Liver (tissue), 9 donors: ENCODE measurements around the gene PRIM1. TPM values are rescaled to one million over a fixed set of nuclear protein-coding genes. Genes with fewer than 3 reads are reported as not detected.

Experiments used
- DNase-seq: peaks from one replicate; pipeline ENCODE4 v3.0.0-alpha.2; 2017; ENCODE audit warnings: low spot score
- H3K27ac ChIP-seq, 2 donors: one replicate each; pipeline ENCODE4 v1.7.0; 2013; ENCODE audit warnings: inconsistent platforms in 2 of 2, low read length in 2 of 2, control low read depth in 1 of 2, low read depth in 1 of 2, mild to moderate bottlenecking in 1 of 2
- H3K27me3 ChIP-seq, 4 donors: one replicate each; pipeline versions ENCODE4 v1.6.1 to v1.7.0; 2013; ENCODE audit warnings: low read length in 3 of 4, inconsistent platforms in 1 of 4, mild to moderate bottlenecking in 1 of 4, moderate library complexity in 1 of 4; ENCODE audit not compliant: control insufficient read depth in 4 of 4, insufficient read depth in 4 of 4
- H3K36me3 ChIP-seq, 4 donors: one replicate each; pipeline versions ENCODE4 v1.6.1 to v1.7.0; 2013; ENCODE audit warnings: low read length in 3 of 4, mild to moderate bottlenecking in 3 of 4, low read depth in 1 of 4, moderate library complexity in 1 of 4; ENCODE audit not compliant: control insufficient read depth in 4 of 4, insufficient read depth in 3 of 4
- H3K4me1 ChIP-seq, 4 donors: one replicate each; pipeline versions ENCODE4 v1.6.1 to v1.7.0; 2013; ENCODE audit warnings: low read length in 3 of 4, mild to moderate bottlenecking in 3 of 4, moderate library complexity in 1 of 4; ENCODE audit not compliant: control insufficient read depth in 4 of 4, insufficient read depth in 4 of 4
- H3K4me3 ChIP-seq, 3 donors: one replicate each; pipeline versions ENCODE4 v1.6.1 to v1.7.0; 2013; ENCODE audit warnings: low read length in 3 of 3, control low read depth in 1 of 3, low read depth in 1 of 3, mild to moderate bottlenecking in 1 of 3
- H3K9ac ChIP-seq, 2 donors: one replicate each; pipeline ENCODE4 v1.7.0; 2013; ENCODE audit warnings: low read length in 2 of 2, mild to moderate bottlenecking in 2 of 2, moderate library complexity in 2 of 2, control low read depth in 1 of 2, low read depth in 1 of 2
- H3K9me3 ChIP-seq, 4 donors: one replicate each; pipeline versions ENCODE4 v1.6.1 to v1.7.0; 2013; ENCODE audit warnings: low read length in 3 of 4; ENCODE audit not compliant: control insufficient read depth in 4 of 4
- ATF3 ChIP-seq: IDR thresholded peaks from 2 replicates; pipeline ENCODE4 v1.6.1; 2016; ENCODE audit warnings: antibody characterized with exemption
- FOXA1 ChIP-seq: IDR thresholded peaks from 2 replicates; pipeline ENCODE4 v1.6.1; 2016; ENCODE audit warnings: antibody characterized with exemption
- FOXA2 ChIP-seq: IDR thresholded peaks from 2 replicates; pipeline ENCODE4 v1.6.1; 2016; ENCODE audit warnings: antibody characterized with exemption
- GABPA ChIP-seq, 2 donors: IDR thresholded peaks in 1 of 2; conservative IDR thresholded peaks in 1 of 2; 2 replicates each; pipeline ENCODE4 v1.6.1; 2016; ENCODE audit warnings: antibody characterized with exemption in 2 of 2, mild to moderate bottlenecking in 1 of 2, moderate library complexity in 1 of 2
- HNF4A ChIP-seq, 2 donors: conservative IDR thresholded peaks; 2 replicates each; pipeline ENCODE4 v1.6.1; 2016; ENCODE audit warnings: antibody characterized with exemption in 2 of 2, mild to moderate bottlenecking in 2 of 2
- HNF4G ChIP-seq: IDR thresholded peaks from 2 replicates; pipeline ENCODE4 v1.6.1; 2016; ENCODE audit warnings: antibody characterized with exemption
- JUND ChIP-seq, 2 donors: IDR thresholded peaks; 2 replicates each; pipeline ENCODE4 v1.6.1; 2016; ENCODE audit warnings: antibody characterized with exemption in 2 of 2
- NR2F2 ChIP-seq: IDR thresholded peaks from 2 replicates; pipeline ENCODE4 v1.6.1; 2016; ENCODE audit warnings: antibody characterized with exemption
- RAD21 ChIP-seq, 2 donors: IDR thresholded peaks; 2 replicates each; pipeline ENCODE4 v1.6.1; 2016; ENCODE audit warnings: antibody characterized with exemption in 2 of 2, mild to moderate bottlenecking in 2 of 2
- RXRA ChIP-seq, 2 donors: IDR thresholded peaks; 2 replicates each; pipeline ENCODE4 v1.6.1; 2017 to 2018; ENCODE audit warnings: antibody characterized with exemption in 2 of 2, mild to moderate bottlenecking in 1 of 2
- SP1 ChIP-seq: IDR thresholded peaks from 2 replicates; pipeline ENCODE4 v1.6.1; 2018; ENCODE audit warnings: antibody characterized with exemption, mild to moderate bottlenecking
- TAF1 ChIP-seq: conservative IDR thresholded peaks from 2 replicates; pipeline ENCODE4 v1.6.1; 2016; ENCODE audit warnings: antibody characterized with exemption, mild to moderate bottlenecking
- YY1 ChIP-seq: IDR thresholded peaks from 2 replicates; pipeline ENCODE4 v1.6.1; 2016; ENCODE audit warnings: antibody characterized with exemption, mild to moderate bottlenecking
- WGBS: extraction: QIAGEN DNeasy Blood & Tissue Kit; methylation state at CpG from one replicate; pipeline ENCODE4 v1.1.7; 2013; 5-methylcytosine and 5-hydroxymethylcytosine counted together
- polyA plus RNA-seq, 2 donors: library from polyadenylated mRNA; stranded (reverse) in 1 of 2; unstranded in 1 of 2; fragments of 200-250 nt in 1 of 2; fragments of >200 nt in 1 of 2; fragmentation: Nextera tagmentation in 1 of 2; extraction: Ambion mirVana in 1 of 2; gene quantifications; one replicate each; pipeline versions ENCODE4 v1.2.1 to v1.2.3, GENCODE V29; 2013 to 2015
- total RNA-seq, 2 donors: library from RNA; depleted of rRNA; stranded (reverse); fragments of >200 nt; gene quantifications; one replicate each; pipeline ENCODE4 v1.2.3, GENCODE V29; 2014
- TF ChIP-seq, protein P1 (sequence below): IDR thresholded peaks from 2 replicates; pipeline ENCODE4 v1.6.1; 2016; ENCODE audit warnings: antibody characterized with exemption
- TF ChIP-seq, protein P2 (sequence below): IDR thresholded peaks from 2 replicates; pipeline ENCODE4 v1.6.1; 2016; ENCODE audit warnings: antibody characterized with exemption, mild to moderate bottlenecking
- TF ChIP-seq, protein P3 (sequence below): fragments of 150-350 bp; IDR thresholded peaks from 2 replicates; pipeline ENCODE4 v1.5.1; 2017; ENCODE audit warnings: improper control_type of control experiment, low read depth, low read length; ENCODE audit not compliant: missing input control
- TF ChIP-seq, protein P4 (sequence below): IDR thresholded peaks from 2 replicates; pipeline ENCODE4 v1.6.1; 2016; ENCODE audit warnings: antibody characterized with exemption
- donor health status: healthy.
- donor health status: healthy.
- donor health status: healthy.
- donor health status: healthy.
- donor health status: healthy.

Gene PRIM1
- total and polyA plus RNA-seq, 4 donors: 2.7 to 24.8 (median 5.4) TPM

DNA sequence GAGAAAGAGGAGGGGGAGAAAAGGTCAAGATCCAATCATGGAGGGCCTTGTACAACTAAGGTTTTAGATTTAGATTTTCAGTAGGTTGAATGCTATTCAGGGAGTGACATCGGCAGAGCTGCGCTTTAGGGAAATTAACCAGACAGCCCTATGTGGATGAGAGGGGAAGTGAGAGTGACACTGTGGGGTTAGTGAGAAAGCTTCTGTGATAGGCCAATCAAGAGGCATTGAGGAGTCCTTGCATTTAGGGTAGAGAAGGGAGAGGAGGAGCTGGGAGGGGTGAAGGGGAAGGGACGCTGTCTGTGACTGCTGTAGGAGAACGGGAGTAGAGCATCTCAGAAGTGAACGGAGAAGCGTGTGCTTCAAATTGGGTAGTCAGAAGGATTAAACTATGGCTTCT is 14.4 kb upstream of the PRIM1 start:
- Histone ChIP-seq H3K36me3 (peaks cover 0 to 3% (median 0%) of the 10 kb centered on the region in 4 donors), H3K27ac (peak overlapping the region; percentile 22 to 26), H3K27me3 (no peaks in the 10 kb centered on the region), H3K4me1 (peaks cover 7 to 59% (median 40%) of the 10 kb centered on the region in 4 donors), H3K9ac (peak overlapping the region; percentile 46 to 72), H3K4me3 (peak overlapping the region; percentile 43 to 71 (median 62)), H3K9me3 (no peaks in the 10 kb centered on the region)
- no peak for DNase-seq
- WGBS: 31% methylated on average over 6 of the region's 6 CpGs
- TF ChIP-seq HNF4A (conservative IDR thresholded peaks at IDR 0.05): no peak
- TF ChIP-seq FOXA2: no peak
- TF ChIP-seq GABPA (IDR thresholded peaks at IDR 0.05 in 1 of 2, conservative IDR thresholded peaks at IDR 0.05 in 1 of 2): no peak
- TF ChIP-seq, protein P1, sequence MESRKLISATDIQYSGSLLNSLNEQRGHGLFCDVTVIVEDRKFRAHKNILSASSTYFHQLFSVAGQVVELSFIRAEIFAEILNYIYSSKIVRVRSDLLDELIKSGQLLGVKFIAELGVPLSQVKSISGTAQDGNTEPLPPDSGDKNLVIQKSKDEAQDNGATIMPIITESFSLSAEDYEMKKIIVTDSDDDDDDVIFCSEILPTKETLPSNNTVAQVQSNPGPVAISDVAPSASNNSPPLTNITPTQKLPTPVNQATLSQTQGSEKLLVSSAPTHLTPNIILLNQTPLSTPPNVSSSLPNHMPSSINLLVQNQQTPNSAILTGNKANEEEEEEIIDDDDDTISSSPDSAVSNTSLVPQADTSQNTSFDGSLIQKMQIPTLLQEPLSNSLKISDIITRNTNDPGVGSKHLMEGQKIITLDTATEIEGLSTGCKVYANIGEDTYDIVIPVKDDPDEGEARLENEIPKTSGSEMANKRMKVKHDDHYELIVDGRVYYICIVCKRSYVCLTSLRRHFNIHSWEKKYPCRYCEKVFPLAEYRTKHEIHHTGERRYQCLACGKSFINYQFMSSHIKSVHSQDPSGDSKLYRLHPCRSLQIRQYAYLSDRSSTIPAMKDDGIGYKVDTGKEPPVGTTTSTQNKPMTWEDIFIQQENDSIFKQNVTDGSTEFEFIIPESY: no peak
- no peak for TF ChIP-seq JUND (IDR thresholded peaks at IDR 0.05)
- no peak for TF ChIP-seq SP1
- TF ChIP-seq YY1: no peak
- no peak for TF ChIP-seq HNF4G
- TF ChIP-seq, protein P2, sequence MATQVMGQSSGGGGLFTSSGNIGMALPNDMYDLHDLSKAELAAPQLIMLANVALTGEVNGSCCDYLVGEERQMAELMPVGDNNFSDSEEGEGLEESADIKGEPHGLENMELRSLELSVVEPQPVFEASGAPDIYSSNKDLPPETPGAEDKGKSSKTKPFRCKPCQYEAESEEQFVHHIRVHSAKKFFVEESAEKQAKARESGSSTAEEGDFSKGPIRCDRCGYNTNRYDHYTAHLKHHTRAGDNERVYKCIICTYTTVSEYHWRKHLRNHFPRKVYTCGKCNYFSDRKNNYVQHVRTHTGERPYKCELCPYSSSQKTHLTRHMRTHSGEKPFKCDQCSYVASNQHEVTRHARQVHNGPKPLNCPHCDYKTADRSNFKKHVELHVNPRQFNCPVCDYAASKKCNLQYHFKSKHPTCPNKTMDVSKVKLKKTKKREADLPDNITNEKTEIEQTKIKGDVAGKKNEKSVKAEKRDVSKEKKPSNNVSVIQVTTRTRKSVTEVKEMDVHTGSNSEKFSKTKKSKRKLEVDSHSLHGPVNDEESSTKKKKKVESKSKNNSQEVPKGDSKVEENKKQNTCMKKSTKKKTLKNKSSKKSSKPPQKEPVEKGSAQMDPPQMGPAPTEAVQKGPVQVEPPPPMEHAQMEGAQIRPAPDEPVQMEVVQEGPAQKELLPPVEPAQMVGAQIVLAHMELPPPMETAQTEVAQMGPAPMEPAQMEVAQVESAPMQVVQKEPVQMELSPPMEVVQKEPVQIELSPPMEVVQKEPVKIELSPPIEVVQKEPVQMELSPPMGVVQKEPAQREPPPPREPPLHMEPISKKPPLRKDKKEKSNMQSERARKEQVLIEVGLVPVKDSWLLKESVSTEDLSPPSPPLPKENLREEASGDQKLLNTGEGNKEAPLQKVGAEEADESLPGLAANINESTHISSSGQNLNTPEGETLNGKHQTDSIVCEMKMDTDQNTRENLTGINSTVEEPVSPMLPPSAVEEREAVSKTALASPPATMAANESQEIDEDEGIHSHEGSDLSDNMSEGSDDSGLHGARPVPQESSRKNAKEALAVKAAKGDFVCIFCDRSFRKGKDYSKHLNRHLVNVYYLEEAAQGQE: no peak
- TF ChIP-seq RXRA (IDR thresholded peaks at IDR 0.05): no peak
- TF ChIP-seq, protein P3, sequence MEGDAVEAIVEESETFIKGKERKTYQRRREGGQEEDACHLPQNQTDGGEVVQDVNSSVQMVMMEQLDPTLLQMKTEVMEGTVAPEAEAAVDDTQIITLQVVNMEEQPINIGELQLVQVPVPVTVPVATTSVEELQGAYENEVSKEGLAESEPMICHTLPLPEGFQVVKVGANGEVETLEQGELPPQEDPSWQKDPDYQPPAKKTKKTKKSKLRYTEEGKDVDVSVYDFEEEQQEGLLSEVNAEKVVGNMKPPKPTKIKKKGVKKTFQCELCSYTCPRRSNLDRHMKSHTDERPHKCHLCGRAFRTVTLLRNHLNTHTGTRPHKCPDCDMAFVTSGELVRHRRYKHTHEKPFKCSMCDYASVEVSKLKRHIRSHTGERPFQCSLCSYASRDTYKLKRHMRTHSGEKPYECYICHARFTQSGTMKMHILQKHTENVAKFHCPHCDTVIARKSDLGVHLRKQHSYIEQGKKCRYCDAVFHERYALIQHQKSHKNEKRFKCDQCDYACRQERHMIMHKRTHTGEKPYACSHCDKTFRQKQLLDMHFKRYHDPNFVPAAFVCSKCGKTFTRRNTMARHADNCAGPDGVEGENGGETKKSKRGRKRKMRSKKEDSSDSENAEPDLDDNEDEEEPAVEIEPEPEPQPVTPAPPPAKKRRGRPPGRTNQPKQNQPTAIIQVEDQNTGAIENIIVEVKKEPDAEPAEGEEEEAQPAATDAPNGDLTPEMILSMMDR: no peak
- no peak for TF ChIP-seq NR2F2
- no peak for TF ChIP-seq TAF1
- TF ChIP-seq FOXA1: no peak
- TF ChIP-seq, protein P4, sequence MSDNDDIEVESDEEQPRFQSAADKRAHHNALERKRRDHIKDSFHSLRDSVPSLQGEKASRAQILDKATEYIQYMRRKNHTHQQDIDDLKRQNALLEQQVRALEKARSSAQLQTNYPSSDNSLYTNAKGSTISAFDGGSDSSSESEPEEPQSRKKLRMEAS: no peak
- no peak for TF ChIP-seq ATF3
- no peak for TF ChIP-seq RAD21 (IDR thresholded peaks at IDR 0.05)
